Stimulated activated CD4-positive, alpha-beta T cell treated with anti-CD3 and anti-CD28 coated beads, Interleukin-15, amount 100 ng/mL, for 48 hours (primary cell): ENCODE data around the gene DOCK2.
"Not testable (repeated sequence)": the region's sequence is repeated elsewhere in the genome, so short reads cannot be mapped to it uniquely, and the experiment has no call there.

Experiments
- DNase-seq, 2 donors: peaks; one replicate each; pipeline ENCODE4 v3.0.0-alpha.2; 2020; ENCODE audit warnings: low read depth in 2 of 2

DOCK2 gene

DNA sequence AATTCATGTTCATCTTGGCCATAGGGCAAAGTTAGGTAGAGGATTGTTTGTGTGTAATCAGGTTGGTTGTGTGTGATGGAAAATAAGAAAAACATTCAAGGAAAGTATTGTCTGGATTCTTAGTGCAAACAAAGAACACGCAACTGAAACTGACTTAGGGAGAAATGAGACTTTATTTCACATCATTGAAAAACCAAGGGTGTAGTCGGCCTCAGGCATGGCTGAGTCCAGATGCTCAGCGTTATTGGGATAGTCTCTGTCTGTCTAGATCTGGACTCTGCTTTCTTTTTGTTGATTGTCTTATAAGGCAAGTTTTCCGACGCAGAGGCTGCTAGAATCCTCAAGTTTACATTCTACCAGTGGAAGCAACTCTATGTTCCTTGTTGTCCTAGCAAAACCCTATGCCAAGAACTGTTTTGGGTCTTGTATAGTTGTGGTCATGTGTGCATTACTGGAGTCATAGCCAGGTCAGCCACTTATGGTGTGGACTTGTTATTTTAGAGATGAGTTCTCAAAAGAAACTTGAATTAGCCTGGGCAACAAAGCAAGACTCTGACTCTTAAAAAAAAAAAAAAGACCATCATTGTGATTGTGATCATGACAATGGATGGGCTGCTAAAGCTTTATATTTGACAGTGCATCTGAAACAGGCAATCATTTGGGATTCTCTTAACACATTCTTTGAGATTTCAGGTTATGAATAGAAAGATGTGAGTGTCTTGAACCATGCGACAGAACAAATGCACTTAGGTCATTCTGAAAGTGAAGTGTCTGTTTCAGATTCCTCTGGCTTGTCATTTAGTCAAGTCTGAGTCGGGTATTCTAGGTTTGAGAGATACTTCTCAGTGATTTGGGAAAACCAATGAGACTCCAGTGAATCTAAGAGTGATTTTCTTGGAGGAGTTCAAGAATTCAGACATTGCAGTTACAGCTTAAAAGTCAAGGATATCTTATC is 82.6 kb downstream of the DOCK2 start:
- no peak for DNase-seq

DNA sequence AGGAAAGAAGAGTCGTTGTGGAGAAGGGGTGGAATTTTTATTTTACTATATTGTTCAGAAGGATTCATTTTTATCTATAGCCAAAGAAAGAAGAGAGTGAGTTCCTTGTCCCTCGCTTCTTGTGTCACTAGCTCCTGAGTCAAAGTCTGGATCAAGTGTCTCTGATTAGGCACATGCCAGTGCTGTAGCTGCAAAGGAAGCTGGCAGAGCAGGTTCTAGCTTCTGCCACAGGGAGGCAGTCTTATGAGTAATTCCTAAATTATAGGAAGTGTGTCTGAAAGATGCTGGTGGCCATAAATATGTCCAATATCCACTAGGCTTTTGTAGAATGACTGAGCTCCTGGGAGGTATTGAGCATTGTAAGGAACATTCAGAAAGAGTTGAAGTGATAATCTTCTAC is 84.7 kb downstream of the DOCK2 start:
- DNase-seq: no peak

DNA sequence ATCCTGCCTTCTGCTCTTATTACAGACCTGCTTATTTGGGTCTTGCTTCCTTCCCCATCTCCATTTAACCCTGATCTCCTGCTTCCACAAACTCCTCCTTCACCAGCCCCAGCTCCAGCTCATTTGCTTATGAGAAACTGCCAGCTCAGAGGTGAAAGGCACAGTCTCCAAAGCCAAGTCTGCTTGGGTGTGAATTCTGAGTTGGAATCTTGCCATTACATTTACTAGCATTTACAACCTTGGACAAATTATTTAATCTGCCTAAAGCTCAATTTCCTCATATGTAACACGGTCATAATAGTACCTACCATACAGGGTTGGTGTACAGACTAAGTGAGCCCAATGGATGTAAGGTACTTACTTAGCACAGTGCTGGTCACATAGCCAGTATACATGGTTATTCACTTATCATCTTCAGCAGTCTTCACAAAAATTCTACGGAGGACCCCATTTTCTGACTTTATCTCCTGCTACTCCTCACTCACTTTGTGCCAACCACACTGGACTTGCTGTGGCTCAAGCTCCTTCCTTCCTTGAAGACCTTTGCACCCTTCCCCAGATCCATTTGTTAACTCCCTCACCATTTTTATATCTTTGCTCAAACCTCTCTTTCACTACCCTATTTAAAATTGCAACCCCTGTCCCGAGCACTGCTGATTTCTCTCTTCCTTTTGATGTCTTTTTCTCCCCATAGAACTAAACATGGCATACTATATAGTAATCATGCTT is 86.2 kb downstream of the DOCK2 start:
- no peak for DNase-seq

DNA sequence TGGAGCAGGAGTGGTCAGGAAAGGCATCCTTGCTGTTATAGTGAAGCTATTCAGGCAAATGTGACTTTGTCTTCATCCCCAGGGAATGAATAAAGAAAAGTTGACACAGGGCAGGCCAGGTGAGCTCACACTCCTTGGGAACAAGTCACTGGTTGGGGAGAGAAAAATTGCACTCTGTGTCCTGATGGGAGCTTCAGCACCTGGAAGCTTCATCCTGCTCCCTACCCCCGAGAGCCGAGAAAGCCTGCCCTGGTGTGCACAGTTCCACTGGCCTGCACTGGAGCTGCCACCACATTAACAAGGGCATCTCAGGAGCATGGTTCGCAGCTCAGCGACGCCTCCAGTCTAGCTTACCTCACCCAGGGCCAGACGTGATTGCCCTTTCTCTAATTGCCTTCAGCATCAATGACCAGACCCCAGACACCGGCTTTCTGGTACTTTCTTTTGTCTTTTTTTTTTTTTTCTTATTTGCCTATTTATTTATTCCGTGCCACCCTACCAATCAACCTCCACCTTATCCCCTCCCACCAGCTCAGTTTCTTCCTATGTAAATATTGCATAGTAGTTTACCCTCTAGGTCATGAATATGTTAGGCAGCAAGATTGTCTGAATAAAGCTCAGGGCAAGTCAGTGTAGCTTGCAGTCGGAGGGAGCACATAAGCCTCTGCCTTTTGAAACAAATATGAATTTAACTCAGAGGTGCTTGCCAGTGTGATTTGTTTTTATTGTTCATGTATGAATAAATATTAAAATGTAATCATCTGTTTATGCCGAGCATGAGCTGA is 87.4 kb downstream of the DOCK2 start:
- DNase-seq: no peak

DNA sequence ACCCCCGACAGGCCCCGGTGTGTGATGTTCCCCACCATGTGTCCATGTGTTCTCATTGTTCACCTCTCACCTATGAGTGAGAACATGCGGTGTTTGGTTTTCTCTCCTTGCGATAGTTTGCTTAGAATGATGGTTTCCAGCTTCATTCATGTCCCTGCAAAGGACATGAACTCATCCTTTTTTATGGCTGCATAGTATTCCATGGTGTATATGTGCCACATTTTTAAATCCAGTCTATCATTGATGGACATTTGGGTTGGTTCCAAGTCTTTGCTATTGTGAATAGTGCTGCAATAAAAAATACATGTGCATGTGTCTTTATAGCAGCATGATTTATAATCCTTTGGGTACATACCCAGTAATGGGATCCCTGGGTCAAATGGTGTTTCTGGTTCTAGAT is 88.6 kb downstream of the DOCK2 start:
- DNase-seq: not testable (repeated sequence)

DNA sequence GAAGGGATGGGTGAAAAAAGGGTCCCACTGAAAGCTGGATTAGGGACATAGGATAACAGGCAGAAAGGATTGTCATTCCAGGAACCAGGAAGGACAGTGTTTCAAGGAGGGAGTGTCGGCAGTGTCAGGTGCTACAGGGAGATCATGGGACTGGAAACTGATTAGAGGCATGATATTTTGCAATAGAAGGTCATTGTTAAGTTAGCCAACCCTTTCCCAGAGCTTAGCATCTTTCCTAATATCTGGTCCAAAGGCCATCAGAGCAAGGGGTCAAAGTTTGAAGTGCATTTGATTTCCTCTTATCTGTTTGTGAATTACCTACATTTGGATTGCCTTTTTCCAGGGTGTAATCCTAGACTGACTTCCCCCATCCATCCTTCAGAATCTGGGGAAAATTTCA is 91.3 kb downstream of the DOCK2 start:
- no peak for DNase-seq

DNA sequence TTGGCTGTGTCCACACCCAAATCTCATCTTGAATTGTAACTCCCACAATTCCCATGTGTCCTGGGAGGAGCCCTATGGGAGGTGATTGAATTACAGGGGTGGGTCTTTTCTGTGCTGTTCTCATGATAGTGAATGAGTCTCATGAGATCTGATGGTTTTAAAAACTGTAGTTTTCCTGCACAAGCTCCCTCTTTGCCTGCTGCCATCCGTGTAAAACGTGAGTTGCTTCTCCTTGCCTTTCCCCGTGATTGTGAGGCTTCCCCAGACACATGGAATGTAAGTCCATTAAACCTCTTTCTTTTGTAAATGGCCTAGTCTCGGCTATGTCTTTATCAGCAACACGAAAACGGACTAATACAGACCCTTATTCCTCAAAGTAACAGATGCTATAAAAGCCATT is 94.1 kb downstream of the DOCK2 start:
- DNase-seq: no peak

DNA sequence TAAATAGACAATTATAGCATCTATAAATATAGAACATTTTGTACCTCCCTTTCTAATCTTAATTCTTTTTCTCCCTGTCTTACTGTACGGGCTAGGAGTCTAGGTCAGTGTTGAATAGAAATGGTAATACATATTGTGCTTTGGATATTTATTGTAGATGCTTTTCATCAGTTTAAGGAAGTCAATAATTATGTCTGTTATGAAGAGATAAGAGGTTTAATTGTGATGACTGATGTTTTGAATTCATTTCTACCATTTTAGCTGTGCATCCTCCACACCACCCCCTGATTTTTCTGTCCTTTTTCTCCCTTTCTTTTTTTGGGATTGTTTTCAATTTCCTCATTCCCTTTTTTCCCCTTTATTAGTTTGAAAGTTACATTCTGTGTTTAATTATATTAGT is 95.8 kb downstream of the DOCK2 start:
- no peak for DNase-seq

DNA sequence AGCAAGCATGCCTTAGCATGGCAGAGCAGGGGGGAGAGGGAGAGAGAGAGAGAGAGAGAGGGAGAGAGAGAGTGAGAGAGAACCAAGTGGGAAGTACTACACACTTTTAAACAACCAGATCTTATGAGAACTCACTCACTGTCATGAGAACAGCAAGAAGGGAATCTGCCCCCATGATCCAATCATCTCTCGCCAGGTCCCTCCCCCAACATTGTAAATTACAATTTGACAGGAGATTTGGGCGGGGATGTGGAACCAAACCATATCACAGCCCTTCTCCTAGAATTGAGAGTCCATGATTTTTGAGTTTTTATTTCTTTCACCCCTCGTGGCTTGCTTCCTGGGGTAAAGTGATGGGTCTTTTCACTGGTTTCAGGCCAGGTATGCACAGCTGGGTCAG is 98.8 kb downstream of the DOCK2 start:
- DNase-seq: no peak

DNA sequence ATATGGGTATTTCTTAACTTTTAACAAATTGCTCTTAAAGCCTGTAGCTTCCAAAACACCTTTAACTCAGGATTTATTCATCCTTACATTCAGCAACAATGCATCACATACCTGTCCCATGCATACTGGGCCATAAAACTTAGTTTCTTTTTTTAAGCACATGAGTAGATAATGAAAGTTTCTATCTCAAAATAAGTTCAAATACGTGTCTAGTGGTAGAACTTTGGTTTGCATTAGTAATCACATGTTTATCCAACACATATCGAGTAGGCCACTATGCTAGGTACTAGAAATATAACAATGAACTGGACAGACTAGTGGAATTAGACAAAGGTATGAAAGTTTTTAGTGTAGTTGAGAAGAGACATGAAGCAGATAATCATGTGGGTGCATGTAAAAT is 99.6 kb downstream of the DOCK2 start:
- no peak for DNase-seq

DNA sequence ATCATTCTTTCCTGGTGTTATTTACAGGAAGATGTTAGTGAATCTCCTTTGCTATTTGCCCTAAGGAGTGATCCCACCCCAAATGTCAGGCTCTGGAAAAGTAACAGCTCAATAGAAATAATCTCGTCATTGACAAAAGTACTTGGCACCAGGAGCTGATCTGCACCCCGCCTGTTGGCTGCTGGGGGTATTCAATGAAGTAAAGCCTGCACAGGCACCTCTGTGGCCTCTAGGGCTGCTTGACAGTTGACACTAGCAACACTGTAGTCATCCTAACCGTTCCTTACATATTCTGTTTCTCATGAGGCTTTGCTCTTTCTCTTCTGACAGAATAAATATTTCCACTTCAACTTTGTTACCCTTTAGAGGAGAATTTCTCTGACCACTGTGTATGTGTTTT is 103.4 kb downstream of the DOCK2 start:
- DNase-seq: no peak

DNA sequence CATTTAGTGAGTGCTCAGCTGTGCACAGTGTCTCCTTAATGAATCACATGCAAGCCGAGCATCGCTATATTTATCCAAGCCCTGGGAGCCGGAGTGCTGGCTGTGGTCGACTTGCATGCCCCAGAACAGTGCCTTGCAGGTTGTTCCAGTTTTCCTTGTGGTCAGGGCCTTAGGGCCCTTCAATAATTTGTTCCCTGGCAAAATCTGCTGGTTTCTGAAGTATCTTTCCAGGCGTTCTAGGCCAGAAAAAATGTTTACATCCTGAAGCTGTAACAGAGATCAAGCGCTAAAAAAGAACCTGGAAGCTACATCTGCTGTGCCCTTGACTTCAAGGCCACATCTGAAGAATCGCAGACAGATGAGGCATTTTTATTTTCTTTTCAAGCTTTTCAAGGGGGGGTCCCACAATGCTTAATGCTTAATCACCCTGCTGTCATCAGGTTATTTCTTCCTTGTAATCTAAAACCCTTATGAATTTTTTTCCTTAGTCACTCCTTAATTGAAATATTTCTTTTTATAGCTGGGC is 105.8 kb downstream of the DOCK2 start:
- DNase-seq: no peak

DNA sequence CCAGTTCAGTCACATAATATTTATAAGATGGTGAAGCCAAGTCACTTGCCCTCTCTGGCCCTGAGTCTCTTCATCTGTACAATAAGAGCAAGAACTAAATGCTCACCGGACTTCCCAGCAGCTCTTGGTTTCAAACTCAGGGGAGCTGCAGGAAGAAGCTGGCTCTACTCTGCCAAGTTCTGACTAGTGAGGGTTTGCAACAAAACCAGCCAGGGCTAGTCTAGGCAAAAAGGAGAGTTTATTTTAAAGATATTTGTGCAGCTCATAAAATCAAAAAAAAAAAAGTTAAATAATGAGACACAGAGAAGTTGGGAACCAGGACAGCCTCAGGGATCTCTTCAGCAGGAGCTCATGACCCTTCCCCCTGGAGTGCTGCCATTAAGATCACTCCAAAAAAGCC is 107.3 kb downstream of the DOCK2 start:
- no peak for DNase-seq

DNA sequence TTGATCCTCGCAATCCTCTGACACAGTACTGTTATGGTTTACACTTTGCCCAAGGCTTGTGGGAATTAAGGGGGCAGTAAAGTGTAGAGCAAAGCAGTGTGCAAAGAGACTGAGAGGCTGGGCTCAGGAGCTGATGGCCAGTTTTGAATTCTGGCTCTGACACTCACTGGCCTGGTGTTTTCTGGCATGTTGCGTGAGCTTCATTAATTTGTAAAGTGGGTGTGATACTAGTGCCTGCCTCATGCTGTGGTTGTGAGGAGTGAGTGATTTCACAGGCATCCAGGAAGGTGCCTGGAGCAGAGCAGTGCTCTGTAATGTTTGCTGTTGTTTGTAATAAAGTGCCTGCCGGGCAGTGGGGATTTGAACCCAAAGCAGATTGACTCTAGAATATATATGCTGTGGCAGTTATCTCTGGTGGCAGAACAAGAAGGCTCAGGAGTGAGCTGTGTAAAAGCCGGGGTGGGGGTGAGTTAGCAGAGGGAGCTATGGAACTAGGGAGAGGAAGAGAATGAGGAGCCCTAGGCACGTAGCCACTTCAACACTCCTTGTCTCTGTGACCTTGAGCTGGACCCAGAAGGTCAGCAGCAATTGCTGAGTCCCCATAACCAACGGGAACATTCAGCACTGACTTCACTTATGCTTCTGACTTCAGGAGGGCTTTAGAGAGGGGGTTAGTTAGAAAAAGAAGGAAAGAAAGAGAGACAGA is 108.5 kb downstream of the DOCK2 start:
- DNase-seq: no peak

DNA sequence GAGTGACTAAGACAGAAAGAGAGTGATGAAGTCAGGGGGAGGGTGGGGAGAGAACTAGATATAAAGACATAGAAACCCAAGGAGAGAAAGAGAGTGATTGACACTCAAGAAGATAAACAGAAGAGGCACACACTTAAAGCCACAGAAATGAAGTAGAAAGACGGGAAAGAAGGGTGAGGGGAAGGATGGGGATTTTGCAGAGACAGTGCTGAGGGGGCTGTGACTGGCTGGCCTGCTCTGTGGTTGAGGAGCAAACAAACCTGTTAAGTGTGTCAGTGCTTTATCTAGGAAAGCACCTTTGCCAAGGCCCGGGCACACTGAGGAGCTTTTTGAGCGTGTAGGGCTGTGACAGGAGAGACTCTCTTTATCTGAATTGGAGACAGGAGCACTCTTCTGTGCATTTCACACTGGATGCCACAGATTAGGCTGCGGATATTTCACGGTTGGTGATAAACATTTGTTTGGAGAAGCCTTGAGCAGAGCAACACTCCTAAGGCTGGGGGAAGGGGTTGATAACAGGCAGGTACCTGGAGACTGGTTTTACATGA is 109.1 kb downstream of the DOCK2 start:
- no peak for DNase-seq

DNA sequence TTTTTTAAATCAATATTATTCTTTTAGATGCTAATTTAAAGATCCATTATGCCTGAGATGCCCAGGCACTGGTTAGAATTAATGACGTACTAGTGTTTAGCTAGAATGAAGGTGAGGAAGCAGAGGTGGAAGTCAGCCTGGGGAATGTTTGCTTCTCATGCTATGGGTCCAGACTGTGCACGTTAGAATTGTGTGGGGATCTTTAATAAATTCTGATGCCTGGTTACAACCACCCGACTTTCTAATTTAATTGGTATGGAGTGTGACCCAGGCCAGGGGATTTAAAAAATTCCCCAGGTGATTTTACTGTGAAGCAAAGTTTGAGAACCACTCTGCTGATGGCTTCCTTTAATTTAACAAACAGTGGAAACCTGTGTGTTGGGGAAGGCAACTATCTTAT is 111.1 kb downstream of the DOCK2 start:
- DNase-seq: no peak

DNA sequence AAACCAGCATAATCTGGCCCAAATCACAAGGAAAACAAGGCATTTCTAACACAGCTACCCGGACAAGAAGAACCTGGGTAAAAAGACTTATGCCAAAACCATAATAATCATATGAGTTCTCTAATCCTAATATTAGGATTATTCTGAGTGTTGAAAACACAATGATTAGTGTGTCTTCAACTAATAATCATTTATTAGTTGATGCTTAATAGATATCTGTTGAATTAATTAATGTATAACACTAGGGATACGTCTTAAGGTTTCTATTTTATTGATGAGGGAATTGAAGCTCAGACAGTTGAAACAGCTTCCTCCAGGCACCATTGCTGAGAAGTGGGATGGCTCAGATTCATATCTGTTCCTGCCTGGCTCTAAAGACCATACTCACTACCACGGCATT is 112.2 kb downstream of the DOCK2 start:
- no peak for DNase-seq

DNA sequence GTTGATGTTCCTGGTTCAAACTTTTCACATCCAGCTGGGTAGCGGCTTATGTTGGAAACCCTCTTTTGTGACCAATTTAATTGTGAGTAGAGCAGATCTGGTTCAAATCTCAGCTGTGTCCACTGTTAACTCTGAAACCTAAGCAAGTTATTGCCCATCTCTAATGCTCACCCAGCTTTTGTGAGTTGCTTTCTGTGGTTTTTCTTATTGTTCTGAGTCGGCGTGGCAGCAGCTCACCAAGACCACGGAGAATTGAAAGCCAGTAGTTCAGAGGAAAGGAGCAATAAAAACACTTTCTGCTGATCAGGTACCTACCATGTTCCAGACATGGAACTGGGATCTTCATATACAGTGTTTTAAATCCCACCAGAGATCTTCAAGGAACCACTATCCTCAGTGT is 114.4 kb downstream of the DOCK2 start:
- DNase-seq: no peak

DNA sequence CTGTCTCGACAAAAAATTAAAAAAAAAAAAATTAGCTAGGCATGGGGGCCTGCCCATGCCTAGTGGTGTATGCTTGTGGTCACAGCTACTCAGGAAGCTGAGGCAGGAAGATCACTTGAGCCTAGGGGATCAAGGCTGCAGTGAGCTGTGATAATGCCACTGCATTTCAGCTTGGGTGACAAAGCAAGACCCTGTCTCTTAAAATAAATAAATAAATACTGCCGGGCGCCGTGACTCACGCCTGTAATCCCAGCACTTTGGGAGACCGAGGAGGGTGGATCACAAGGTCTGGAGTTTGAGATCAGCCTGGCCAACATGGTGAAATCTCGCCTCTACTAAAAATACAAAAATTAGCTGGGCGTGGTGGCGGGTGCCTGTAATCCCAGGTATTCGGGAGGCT is 115.5 kb downstream of the DOCK2 start:
- not testable (repeated sequence) for DNase-seq

DNA sequence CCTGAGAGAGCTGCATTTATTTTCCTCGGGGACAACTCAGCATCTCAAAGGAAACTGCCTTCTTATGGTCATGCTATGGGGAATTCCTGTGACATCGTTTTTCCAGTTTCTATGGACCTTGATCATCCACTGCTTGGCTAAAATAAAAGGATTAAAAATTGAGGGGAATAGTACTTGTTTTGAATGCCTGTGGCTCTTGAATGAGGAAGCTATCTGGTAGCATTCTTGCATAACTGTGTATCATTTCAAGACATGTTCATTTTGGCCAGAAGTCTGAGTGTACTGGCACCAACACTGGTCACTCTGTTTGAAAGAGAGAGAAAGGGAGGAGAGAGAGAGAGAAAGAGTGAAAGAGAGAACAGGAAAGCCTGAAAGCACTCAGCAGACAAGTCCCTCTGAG is 116.7 kb downstream of the DOCK2 start:
- no peak for DNase-seq

DNA sequence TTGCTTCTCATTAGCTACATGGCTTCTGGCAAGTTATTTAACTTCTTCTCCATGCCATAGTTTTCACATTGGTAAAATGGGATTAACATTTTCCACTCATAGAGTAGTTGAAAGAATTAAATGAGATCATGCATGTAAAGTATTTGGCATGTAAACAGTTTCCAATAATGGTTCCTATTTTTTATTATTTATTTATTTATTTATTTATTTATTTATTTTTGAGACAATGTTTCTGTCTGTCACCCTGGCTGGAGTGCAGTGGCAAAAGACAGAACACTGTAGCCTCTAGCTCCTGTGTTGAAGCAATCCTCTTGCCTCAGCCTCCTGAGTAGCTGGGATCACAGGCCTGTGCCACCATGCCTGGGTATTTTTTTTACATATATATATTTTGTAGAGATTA is 117.7 kb downstream of the DOCK2 start:
- DNase-seq: no peak
